HG02970 (cell line): Measurements from ENCODE around the gene LAMA5.

ENCODE experiments used
- ATAC-seq: cut with Tn5 transposase; IDR thresholded peaks from one replicate; pipeline ENCODE4 v1.9.1; 2021; ENCODE audit warnings: mild to moderate bottlenecking, moderate library complexity, moderate number of reproducible peaks; ENCODE audit not compliant: unreplicated experiment, low FRiP score

Gene LAMA5

GRCh38 chr20:62405108-62405980 lies 38.2 kb upstream of the LAMA5 start:
- ATAC-seq: no peak

- ATAC-seq: no peak
Observed at GRCh38 chr20:62404761-62405107, 37.6 kb upstream of the LAMA5 start.

GRCh38 chr20:62404112-62404665 lies 37.1 kb upstream of the LAMA5 start:
- no peak for ATAC-seq

- no peak for ATAC-seq
Observed at GRCh38 chr20:62403331-62403730, 36.2 kb upstream of the LAMA5 start.

- ATAC-seq: no peak
Observed at GRCh38 chr20:62402456-62403150, 35.5 kb upstream of the LAMA5 start.

- ATAC-seq: no peak
Observed at GRCh38 chr20:62401331-62401779, 34.2 kb upstream of the LAMA5 start.

GRCh38 chr20:62400541-62400940 lies 33.4 kb upstream of the LAMA5 start:
- ATAC-seq: no peak

GRCh38 chr20:62400021-62400420 lies 32.9 kb upstream of the LAMA5 start:
- no peak for ATAC-seq

- no peak for ATAC-seq
Observed at GRCh38 chr20:62398120-62398821, 31.2 kb upstream of the LAMA5 start.

GRCh38 chr20:62396367-62397239 lies 29.5 kb upstream of the LAMA5 start:
- no peak for ATAC-seq

- no peak for ATAC-seq
Observed at GRCh38 chr20:62395311-62396242, 28.5 kb upstream of the LAMA5 start.

- ATAC-seq: no peak
Observed at GRCh38 chr20:62394248-62395245, 27.4 kb upstream of the LAMA5 start.

GRCh38 chr20:62393830-62394229 lies 26.7 kb upstream of the LAMA5 start:
- no peak for ATAC-seq

- no peak for ATAC-seq
Observed at GRCh38 chr20:62393335-62393665, 26.2 kb upstream of the LAMA5 start.

GRCh38 chr20:62392621-62393334 lies 25.7 kb upstream of the LAMA5 start:
- ATAC-seq: no peak

- no peak for ATAC-seq
Observed at GRCh38 chr20:62392077-62392418, 24.9 kb upstream of the LAMA5 start.
